ENCODE results near the gene TC2N.
A peak's percentile ranks its signal among the peaks of the same experiment; 100 is the strongest.
"Not testable (repeated sequence)": the region's sequence is repeated elsewhere in the genome, so short reads cannot be mapped to it uniquely, and the experiment has no call there.

Gene TC2N

DNA sequence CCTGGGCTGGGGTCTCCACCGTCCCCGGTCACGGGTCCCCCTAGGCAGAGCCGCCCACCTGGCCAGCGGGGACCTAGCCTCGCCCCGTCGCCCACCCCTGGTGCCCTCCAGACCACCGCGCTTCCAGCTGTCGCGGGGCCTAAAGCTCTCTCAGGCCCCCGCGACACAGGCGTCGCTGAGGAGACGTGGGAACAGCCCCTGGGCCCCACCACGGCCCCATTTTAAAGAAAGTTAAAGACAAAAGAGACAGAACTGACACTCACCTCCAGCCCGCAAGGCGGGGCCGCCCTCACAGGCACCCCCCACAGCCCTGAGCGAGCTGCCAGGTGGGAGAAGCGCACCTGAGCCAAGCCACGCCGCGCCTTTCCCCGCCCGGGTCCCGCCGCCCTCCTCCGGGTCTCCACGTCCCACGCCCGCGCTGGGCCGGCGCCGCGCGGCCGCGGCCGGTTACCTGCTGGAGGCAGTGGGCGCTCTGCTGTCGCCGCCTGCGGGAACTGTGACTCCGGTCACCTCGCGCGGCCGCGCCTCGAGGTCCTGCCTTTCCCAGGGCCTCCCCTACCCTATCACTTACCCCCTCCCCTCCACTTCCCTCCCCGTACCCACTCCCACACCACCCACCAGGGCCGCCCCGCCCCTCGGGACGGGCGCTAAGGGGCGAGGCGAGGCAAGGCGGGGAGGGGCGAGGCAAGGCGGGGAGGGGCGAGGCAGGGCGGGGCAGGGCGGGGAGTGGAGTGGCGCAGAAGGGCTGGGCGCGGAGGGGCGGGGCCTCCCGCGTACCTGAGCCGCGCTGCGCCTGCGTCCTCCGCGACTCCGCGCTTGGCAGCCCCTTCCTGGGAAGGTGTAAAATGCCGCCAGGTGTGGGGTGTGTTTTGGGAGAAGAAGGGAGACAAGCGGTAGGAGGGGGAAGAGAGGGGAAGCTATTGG lies 31.2 kb downstream of the TC2N start:
- no peaks in the 10 kb centered on the region for H3K36me3 ChIP-seq (ENCODE audit: control insufficient read depth, insufficient read depth, low read length)
- peak overlapping the region; percentile 17 for H3K27ac ChIP-seq (ENCODE audit: low read depth, low read length)
- no peaks in the 10 kb centered on the region for H3K4me1 ChIP-seq (ENCODE audit: control insufficient read depth, insufficient read depth, low read length)
- no peaks in the 10 kb centered on the region for H3K27me3 ChIP-seq (ENCODE audit: control insufficient read depth, insufficient read depth, low read length)
- peak overlapping the region; percentile 70 for H3K4me3 ChIP-seq (ENCODE audit: low read length)
- peak overlapping the region; percentile 43 for H3K9ac ChIP-seq (ENCODE audit: low read length)

GRCh38 chr14:91835197-91835919 lies 32.0 kb downstream of the TC2N start:
- Histone ChIP-seq H3K9ac (ENCODE audit: low read length) (peak overlapping the region; percentile 38), H3K4me1 (ENCODE audit: control insufficient read depth, insufficient read depth, low read length) (no peaks in the 10 kb centered on the region), H3K36me3 (ENCODE audit: control insufficient read depth, insufficient read depth, low read length) (no peaks in the 10 kb centered on the region), H3K27ac (ENCODE audit: low read depth, low read length) (no peak overlapping the region), H3K27me3 (ENCODE audit: control insufficient read depth, insufficient read depth, low read length) (no peaks in the 10 kb centered on the region), H3K4me3 (ENCODE audit: low read length) (peak overlapping the region; percentile 70)

- H3K27ac ChIP-seq (ENCODE audit: low read depth, low read length) = no peak overlapping the region
- H3K4me1 ChIP-seq (ENCODE audit: control insufficient read depth, insufficient read depth, low read length) = no peaks in the 10 kb centered on the region
- H3K36me3 ChIP-seq (ENCODE audit: control insufficient read depth, insufficient read depth, low read length) = no peaks in the 10 kb centered on the region
- no peak overlapping the region for H3K9ac ChIP-seq (ENCODE audit: low read length)
- H3K4me3 ChIP-seq (ENCODE audit: low read length) = no peak overlapping the region
- H3K27me3 ChIP-seq (ENCODE audit: control insufficient read depth, insufficient read depth, low read length) = no peaks in the 10 kb centered on the region
Measured at GRCh38 chr14:91834571-91834970, 32.8 kb downstream of the TC2N start.

- Histone ChIP-seq H3K36me3 (ENCODE audit: control insufficient read depth, insufficient read depth, low read length) (no peaks in the 10 kb centered on the region), H3K4me1 (ENCODE audit: control insufficient read depth, insufficient read depth, low read length) (no peaks in the 10 kb centered on the region), H3K27me3 (ENCODE audit: control insufficient read depth, insufficient read depth, low read length) (no peaks in the 10 kb centered on the region), H3K9ac (ENCODE audit: low read length) (no peak overlapping the region), H3K4me3 (ENCODE audit: low read length) (no peak overlapping the region), H3K27ac (ENCODE audit: low read depth, low read length) (no peak overlapping the region)
Measured at GRCh38 chr14:91831337-91831736, 36.0 kb downstream of the TC2N start.

DNA sequence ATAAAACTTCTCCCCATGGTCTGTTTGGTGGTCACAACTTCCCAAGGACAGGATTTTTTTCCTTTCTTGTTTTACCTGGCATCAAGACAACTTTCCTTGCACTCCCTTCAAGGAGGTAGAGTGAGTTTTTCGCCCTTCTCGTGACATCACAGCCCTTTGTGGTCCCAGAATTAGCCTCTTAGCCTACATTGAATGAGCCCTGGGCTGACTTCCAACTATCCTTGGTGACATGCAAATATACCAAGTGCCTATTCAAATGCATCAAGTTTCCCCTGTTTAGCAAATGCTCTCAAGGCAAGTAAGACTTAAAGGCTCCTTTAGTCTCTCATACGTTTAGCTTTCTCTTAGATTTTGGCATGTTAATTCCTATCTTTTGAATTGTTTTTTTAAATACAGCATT lies 36.6 kb downstream of the TC2N start:
- Histone ChIP-seq H3K27ac (ENCODE audit: low read depth, low read length) (no peak overlapping the region), H3K9ac (ENCODE audit: low read length) (no peak overlapping the region), H3K4me1 (ENCODE audit: control insufficient read depth, insufficient read depth, low read length) (no peaks in the 10 kb centered on the region), H3K4me3 (ENCODE audit: low read length) (no peak overlapping the region), H3K36me3 (ENCODE audit: control insufficient read depth, insufficient read depth, low read length) (no peaks in the 10 kb centered on the region), H3K27me3 (ENCODE audit: control insufficient read depth, insufficient read depth, low read length) (no peaks in the 10 kb centered on the region)

GRCh38 chr14:91829511-91829910 lies 37.8 kb downstream of the TC2N start:
- no peaks in the 10 kb centered on the region for H3K36me3 ChIP-seq (ENCODE audit: control insufficient read depth, insufficient read depth, low read length)
- no peaks in the 10 kb centered on the region for H3K4me1 ChIP-seq (ENCODE audit: control insufficient read depth, insufficient read depth, low read length)
- H3K27ac ChIP-seq (ENCODE audit: low read depth, low read length) = no peak overlapping the region
- H3K27me3 ChIP-seq (ENCODE audit: control insufficient read depth, insufficient read depth, low read length) = no peaks in the 10 kb centered on the region
- no peak overlapping the region for H3K4me3 ChIP-seq (ENCODE audit: low read length)
- no peak overlapping the region for H3K9ac ChIP-seq (ENCODE audit: low read length)

- Histone ChIP-seq H3K9ac (ENCODE audit: low read length) (no peak overlapping the region), H3K4me3 (ENCODE audit: low read length) (no peak overlapping the region), H3K27ac (ENCODE audit: low read depth, low read length) (no peak overlapping the region), H3K36me3 (ENCODE audit: control insufficient read depth, insufficient read depth, low read length) (no peaks in the 10 kb centered on the region), H3K4me1 (ENCODE audit: control insufficient read depth, insufficient read depth, low read length) (no peaks in the 10 kb centered on the region), H3K27me3 (ENCODE audit: control insufficient read depth, insufficient read depth, low read length) (no peaks in the 10 kb centered on the region)
Measured at GRCh38 chr14:91827746-91828145, 39.6 kb downstream of the TC2N start.

GRCh38 chr14:91817566-91818325 lies 49.6 kb downstream of the TC2N start:
- no peaks in the 10 kb centered on the region for H3K4me1 ChIP-seq (ENCODE audit: control insufficient read depth, insufficient read depth, low read length)
- H3K27ac ChIP-seq (ENCODE audit: low read depth, low read length) = no peak overlapping the region
- no peak overlapping the region for H3K9ac ChIP-seq (ENCODE audit: low read length)
- H3K27me3 ChIP-seq (ENCODE audit: control insufficient read depth, insufficient read depth, low read length) = no peaks in the 10 kb centered on the region
- no peak overlapping the region for H3K4me3 ChIP-seq (ENCODE audit: low read length)
- no peaks in the 10 kb centered on the region for H3K36me3 ChIP-seq (ENCODE audit: control insufficient read depth, insufficient read depth, low read length)

DNA sequence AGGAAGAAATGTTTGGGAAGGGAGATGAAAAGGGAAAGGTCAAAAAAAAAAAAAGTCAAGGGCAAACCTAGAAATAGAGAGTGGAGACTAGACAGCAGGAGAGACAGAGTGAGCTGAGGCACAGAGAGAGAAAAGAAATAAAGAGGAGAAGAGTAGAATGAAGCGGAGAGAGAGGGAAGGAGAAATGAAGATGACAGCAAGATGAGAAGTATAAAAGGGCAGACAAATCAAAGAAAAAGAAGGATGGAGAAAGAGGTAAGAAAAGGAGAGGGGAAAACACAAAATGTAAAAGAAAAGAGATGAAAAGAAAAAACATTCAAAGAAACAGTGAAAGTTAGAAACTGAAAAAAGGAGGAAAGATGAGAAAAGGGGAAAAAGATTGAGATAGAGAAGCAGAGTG lies 53.0 kb downstream of the TC2N start:
- Histone ChIP-seq H3K27me3 (ENCODE audit: control insufficient read depth, insufficient read depth, low read length) (no peaks in the 10 kb centered on the region), H3K36me3 (ENCODE audit: control insufficient read depth, insufficient read depth, low read length) (no peaks in the 10 kb centered on the region), H3K9ac (ENCODE audit: low read length) (no peak overlapping the region), H3K4me1 (ENCODE audit: control insufficient read depth, insufficient read depth, low read length) (no peaks in the 10 kb centered on the region), H3K4me3 (ENCODE audit: low read length) (no peak overlapping the region), H3K27ac (ENCODE audit: low read depth, low read length) (no peak overlapping the region)

- Histone ChIP-seq H3K27ac (ENCODE audit: low read depth, low read length) (no peak overlapping the region), H3K36me3 (ENCODE audit: control insufficient read depth, insufficient read depth, low read length) (no peaks in the 10 kb centered on the region), H3K9ac (ENCODE audit: low read length) (no peak overlapping the region), H3K4me1 (ENCODE audit: control insufficient read depth, insufficient read depth, low read length) (no peaks in the 10 kb centered on the region), H3K27me3 (ENCODE audit: control insufficient read depth, insufficient read depth, low read length) (no peaks in the 10 kb centered on the region), H3K4me3 (ENCODE audit: low read length) (no peak overlapping the region)
Measured at GRCh38 chr14:91810699-91811098, 56.6 kb downstream of the TC2N start.

DNA sequence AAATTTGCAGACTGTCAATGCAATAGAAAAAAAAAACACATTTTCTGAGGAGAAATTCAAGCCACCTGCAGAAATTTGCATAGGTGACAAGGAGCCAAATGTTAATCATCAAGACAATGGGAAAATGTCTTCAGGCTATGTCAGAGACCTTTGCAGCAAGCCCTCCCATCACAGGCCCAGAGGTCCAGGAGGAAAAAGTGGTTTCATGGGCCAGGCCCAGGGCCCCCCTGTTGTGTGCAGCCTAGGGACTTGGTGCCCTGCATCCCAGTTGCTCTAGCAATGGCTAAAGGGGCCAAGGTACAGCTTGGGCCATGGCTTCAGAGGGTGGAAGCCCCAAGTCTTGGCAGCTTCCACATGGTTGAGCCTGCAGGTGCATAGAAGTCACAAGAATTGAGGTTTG lies 60.6 kb downstream of the TC2N start:
- Histone ChIP-seq H3K36me3 (ENCODE audit: control insufficient read depth, insufficient read depth, low read length) (no peaks in the 10 kb centered on the region), H3K4me3 (ENCODE audit: low read length) (no peak overlapping the region)

DNA sequence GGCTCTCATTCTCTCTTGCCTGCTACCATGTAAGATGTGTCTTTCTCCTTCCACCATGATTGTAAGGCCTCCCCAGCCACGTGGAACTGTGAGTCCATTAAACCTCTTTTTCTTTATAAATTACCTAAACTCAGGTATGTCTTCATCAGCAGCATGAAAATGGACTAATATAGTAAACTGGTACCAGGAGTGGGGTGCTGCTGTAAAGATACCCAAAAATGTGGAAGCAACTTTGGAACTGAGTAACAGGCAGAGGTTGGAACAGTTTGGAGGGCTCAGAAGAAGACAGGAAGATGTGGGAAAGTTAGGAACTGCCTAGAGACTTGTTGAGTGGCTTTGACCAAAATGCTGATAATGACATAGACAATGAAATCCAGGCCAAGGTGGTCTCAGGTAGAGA lies 61.2 kb downstream of the TC2N start:
- not testable (repeated sequence) for H3K27ac ChIP-seq (ENCODE audit: low read depth, low read length); H3K4me1 ChIP-seq (ENCODE audit: control insufficient read depth, insufficient read depth, low read length); H3K36me3 ChIP-seq (ENCODE audit: control insufficient read depth, insufficient read depth, low read length); H3K27me3 ChIP-seq (ENCODE audit: control insufficient read depth, insufficient read depth, low read length); H3K4me3 ChIP-seq (ENCODE audit: low read length); H3K9ac ChIP-seq (ENCODE audit: low read length)

More for the DNA sequence above, 60.6 kb downstream of the TC2N start:
- H3K27me3 ChIP-seq (ENCODE audit: control insufficient read depth, insufficient read depth, low read length) = no peaks in the 10 kb centered on the region
- no peaks in the 10 kb centered on the region for H3K4me1 ChIP-seq (ENCODE audit: control insufficient read depth, insufficient read depth, low read length)
- H3K9ac ChIP-seq (ENCODE audit: low read length) = no peak overlapping the region
- no peak overlapping the region for H3K27ac ChIP-seq (ENCODE audit: low read depth, low read length)

Measured in rectal smooth muscle tissue (tissue), 1 donor.